Stromal cell of bone marrow (primary cell): ENCODE results near the gene ANGPT4.

Source experiments
- DNase-seq: peaks from one replicate; pipeline ENCODE4 v3.0.0-alpha.2; 2012; ENCODE audit warnings: low read depth

Gene ANGPT4

GRCh38 chr20:940926-941325 is 24.8 kb upstream of the ANGPT4 start:
- no peak for DNase-seq

- DNase-seq, result no peak
Observed at GRCh38 chr20:939606-940005, 23.5 kb upstream of the ANGPT4 start.

DNA sequence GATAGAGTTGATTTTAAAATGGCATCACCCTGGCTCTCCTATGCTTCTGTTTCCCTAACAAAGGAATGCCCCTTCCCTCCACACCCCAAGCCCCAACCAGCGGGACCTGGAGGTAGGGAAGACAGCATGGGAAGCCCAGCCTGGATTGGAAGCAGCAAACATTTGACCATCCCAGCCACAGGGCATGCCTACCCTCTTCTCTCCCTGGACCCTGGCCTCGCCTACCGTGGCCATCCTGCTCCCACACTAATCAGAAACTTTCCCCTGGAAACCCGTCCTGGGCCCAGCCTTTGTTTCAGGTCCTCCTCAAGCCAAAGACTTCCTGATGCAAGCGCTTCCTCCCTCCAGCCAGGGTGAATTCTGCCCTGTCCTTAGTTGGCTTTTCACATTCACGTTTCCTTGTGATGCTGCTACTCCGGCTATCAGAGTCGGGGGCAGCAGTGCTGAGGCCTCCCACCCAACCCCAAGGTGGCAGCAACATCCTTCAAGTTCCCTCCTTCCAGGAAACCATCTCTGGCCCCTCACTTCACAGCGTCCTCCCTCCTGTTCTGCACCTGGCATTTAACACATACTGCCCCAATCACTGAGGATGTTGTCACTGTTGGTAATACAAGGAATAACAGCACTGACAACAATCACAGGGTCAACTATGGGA is 18.2 kb upstream of the ANGPT4 start:
- no peak for DNase-seq

- DNase-seq, result no peak
Observed at GRCh38 chr20:933029-933428, 16.9 kb upstream of the ANGPT4 start.

GRCh38 chr20:931401-931800 is 15.3 kb upstream of the ANGPT4 start:
- no peak for DNase-seq

- no peak for DNase-seq
Observed at GRCh38 chr20:926670-927069, 10.5 kb upstream of the ANGPT4 start.

GRCh38 chr20:925516-925915 is 9.4 kb upstream of the ANGPT4 start:
- DNase-seq, result no peak

DNA sequence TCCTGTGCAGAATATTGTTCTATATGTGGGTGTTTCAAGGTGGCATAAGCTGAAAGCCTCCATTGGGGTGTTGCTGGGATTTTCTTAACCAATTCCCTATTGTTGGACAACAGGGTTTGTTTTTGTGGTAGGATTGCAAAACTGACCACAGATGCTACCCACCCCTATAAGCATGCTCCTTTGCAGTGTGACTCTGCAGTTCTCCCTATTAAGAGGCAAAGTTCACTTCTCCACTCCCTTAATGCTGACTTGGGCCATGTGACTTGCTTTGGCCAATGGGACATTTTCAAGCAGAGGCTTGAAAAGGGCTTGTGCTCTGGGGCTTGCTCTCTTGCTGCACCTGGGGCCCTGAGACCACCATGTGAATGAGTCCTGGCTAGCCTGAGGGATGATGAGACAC is 8.5 kb upstream of the ANGPT4 start:
- DNase-seq, result peak; percentile 13

GRCh38 chr20:922781-923180 is 6.6 kb upstream of the ANGPT4 start:
- no peak for DNase-seq

DNA sequence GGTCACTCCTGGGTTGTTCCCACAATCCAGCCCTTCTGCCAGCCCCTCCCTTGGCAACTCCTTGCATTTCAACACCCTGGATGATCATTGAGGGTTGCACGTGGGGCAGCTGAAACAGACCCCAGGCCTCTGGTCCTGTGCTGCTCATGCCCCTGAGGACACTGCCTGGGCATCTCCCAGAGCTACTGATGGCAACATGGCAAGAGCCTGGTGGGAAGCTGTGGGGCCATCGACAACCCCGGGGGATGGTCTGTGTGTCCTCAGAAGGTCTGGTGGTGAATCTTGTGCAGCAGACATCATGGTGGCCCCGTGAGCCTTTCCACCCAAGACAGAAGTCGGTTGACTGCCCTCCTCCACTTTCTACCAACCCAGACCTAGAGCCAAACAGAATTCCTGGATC is 4.9 kb upstream of the ANGPT4 start:
- DNase-seq, result no peak

DNA sequence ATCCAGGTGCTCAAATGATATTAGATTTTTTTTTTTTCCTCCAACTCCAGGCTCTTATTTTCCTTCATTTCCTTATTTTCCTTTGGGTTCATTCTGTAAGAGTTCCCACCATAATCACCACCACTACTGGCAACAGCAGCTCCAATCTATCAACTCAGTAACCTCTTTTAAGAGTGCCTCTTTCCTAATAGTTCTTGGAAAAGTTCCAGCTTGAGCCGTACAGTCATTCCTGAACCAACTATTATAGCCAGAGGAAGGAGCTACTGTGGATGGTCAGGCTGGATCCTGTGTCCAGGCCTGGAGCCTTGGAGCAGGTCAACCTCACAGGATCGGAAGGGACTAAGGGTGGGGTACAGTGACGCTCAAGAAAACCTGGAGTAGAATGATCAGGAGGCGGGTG is 4.2 kb upstream of the ANGPT4 start:
- peak; percentile 6 for DNase-seq

GRCh38 chr20:919491-919916 is 3.4 kb upstream of the ANGPT4 start:
- DNase-seq, result no peak

GRCh38 chr20:917416-917815 is 1.3 kb upstream of the ANGPT4 start:
- DNase-seq, result no peak

DNA sequence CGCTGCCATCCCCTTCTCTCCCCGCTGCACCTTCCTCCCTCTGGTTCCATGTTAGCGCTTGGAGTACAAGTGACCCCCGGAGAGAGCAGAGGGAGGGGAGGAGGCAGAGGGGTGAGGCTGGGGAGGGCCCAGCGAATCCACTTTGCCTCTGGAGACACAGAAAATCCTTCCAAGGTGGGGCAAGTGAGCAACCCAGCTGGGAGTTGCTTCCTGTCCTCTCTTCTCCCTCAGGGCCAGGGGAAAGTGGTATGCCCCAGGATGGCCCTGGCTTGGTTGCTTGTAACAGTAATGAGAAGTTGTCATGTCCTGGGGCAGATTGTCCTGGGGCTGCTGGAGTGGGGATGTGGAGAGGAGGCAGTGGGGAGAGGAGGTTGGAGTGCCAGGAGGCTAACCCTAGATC is 691 bp upstream of the ANGPT4 start:
- DNase-seq, result no peak

DNA sequence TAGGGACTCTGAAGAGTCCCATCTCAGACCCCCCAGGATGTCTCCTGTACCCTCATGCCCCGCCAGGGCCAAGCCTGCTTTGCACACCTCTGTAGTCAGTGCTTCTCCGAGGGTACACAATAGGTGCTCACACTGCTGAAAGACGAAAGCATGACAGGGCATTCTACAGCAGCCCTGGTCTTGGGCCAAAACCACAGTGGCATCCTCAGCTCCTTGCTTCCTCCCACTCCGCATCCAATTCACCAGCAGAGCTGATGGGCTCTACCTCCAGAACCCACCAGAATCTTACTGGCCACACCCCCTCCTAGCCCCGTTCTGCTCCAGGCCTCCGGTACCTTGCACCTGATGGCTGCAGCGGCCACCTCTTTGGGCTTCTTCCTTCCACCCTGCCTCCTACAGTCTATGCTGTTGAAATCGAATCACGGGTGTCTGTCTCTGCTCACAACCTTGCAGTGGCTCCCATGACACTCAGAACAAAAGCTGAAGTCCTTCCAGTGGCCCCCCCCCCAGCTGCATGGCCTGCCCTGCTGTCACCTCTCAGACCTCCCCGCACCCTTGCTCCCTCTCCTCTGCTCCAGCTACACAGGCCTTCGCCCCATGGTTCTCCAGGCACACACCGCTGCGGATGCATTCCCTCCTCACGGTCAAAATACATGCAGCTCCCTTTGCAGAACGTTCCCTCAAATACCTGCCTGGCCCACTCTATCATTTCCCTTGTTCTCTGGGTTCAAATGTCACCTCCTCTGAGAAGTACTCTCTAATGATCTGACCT is 1.2 kb downstream of the ANGPT4 start:
- no peak for DNase-seq

GRCh38 chr20:913306-913849 is 2.8 kb downstream of the ANGPT4 start:
- DNase-seq, result no peak

DNA sequence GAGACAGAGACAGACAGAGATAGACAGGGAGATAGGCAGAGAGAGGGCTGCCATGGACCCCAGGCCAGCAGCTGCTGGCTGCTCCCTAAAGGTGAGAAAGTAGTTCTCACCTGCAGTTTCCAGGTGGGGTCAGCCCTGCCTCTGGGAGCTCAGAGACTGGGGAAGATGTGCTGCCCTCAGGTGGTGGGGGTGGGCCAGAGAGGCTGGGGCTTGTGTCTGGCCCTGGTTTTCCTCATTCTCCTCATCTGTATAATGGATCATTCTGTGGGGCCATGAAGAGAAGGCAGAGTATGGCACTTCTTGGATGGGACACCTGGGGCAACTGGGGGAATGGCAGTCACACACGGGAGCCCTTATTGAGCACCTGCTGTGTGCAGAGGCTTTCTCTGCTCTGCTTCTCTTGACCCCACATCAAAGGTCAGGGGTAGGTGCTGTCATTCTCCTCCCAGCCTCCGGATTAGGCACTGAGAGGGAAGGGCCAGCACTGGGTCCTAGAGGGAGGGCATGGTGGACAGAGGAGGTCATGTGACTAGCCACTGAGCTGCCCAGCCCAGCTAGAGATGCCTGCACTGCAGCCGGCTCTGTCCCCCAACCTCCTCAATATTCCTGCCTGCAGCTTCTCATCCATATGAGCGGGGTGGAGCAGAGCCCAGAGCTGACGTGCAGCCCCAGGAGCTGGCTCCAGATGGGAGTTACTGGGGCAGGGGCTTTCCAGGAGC is 4.1 kb downstream of the ANGPT4 start:
- DNase-seq, result no peak

GRCh38 chr20:910870-911770 is 5.0 kb downstream of the ANGPT4 start:
- DNase-seq, result peak; percentile 77

GRCh38 chr20:910132-910869 is 5.8 kb downstream of the ANGPT4 start:
- peak; percentile 50 for DNase-seq

- no peak for DNase-seq
Observed at GRCh38 chr20:909641-910040, 6.5 kb downstream of the ANGPT4 start.

DNA sequence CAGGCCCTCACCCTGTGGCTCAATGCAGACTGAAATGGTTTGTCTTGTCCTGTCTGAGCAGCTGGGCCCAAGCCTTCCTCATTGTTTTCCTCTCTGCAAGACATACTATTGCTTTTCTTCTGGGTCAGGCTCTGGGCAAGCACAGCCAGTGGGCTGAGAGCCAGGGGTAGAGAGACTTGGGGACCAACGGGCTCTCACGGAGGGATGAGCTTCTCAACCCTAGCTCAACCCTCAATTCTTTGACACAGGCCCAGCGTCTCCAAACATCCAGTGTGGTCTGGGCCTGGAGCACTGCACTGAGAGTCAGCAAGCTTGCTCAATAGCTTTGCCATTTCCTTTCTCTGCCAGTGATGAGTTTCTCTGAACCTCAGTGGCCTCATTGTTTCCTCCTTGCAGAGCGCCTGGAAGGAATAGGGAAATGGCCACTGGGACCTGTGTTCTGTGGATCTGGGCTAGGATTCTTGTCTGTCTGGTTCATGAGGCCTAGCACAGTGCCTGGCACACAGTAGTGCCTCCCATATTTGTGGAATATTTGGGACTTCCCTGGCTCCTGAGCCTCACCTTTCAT is 9.3 kb downstream of the ANGPT4 start:
- no peak for DNase-seq
